ENCODE results near the gene ASTN2. TPM values are rescaled to one million over a fixed set of nuclear protein-coding genes. Genes with fewer than 3 reads are reported as not detected.

The ASTN2 gene
- total RNA-seq, 4 donors from 2014 or later = 0.94 to 5.6 (median 3.7) TPM

- Histone ChIP-seq H3K36me3 (no peaks in the 10 kb centered on the region), H3K9me3 (no peaks in the 10 kb centered on the region), H3K4me3 (replicated peaks in 1 of 3) (no peak overlapping the region), H3K27ac (no peak overlapping the region), H3K4me1 (no peaks in the 10 kb centered on the region), H3K27me3 (no peaks in the 10 kb centered on the region)
- TF ChIP-seq CTCF (IDR thresholded peaks at IDR 0.05) (no peak), POLR2A (IDR thresholded peaks at IDR 0.05) (no peak)
- 94 to 98% methylated on average over 3 of the region's 3 CpGs for WGBS, 2 donors
- intact Hi-C loops (cut with DNase I) = no loop called here
- DNase-seq = no peak
Observed at GRCh38 chr9:116721411-116721810, 693.4 kb downstream of the ASTN2 start.

- Histone ChIP-seq H3K4me1 (no peaks in the 10 kb centered on the region), H3K36me3 (no peaks in the 10 kb centered on the region), H3K4me3 (replicated peaks in 1 of 3) (no peak overlapping the region), H3K9me3 (no peaks in the 10 kb centered on the region), H3K27me3 (no peaks in the 10 kb centered on the region), H3K27ac (no peak overlapping the region)
- no peak for TF ChIP-seq CTCF (IDR thresholded peaks at IDR 0.05)
- no peak for TF ChIP-seq POLR2A (IDR thresholded peaks at IDR 0.05)
- intact Hi-C loops (cut with DNase I) = no loop called here
- 70 to 86% methylated on average over 2 of the region's 2 CpGs for WGBS, 2 donors
- DNase-seq = no peak
Observed at GRCh38 chr9:116720111-116720510, 694.7 kb downstream of the ASTN2 start.

- H3K4me1 ChIP-seq = no peaks in the 10 kb centered on the region
- WGBS, 2 donors = 90 to 91% methylated on average over 4 of the region's 4 CpGs
- intact Hi-C loops (cut with DNase I) = no loop called here
Observed at GRCh38 chr9:116718111-116718510, 696.7 kb downstream of the ASTN2 start.

GRCh38 chr9:116717150-116717549 is 697.7 kb downstream of the ASTN2 start:
- Histone ChIP-seq H3K27ac (no peak overlapping the region), H3K27me3 (no peaks in the 10 kb centered on the region), H3K4me3 (replicated peaks in 1 of 3) (no peak overlapping the region), H3K36me3 (no peaks in the 10 kb centered on the region), H3K9me3 (no peaks in the 10 kb centered on the region), H3K4me1 (no peaks in the 10 kb centered on the region)
- intact Hi-C loops (cut with DNase I) = no loop called here
- DNase-seq = no peak
- TF ChIP-seq POLR2A (IDR thresholded peaks at IDR 0.05) (no peak), CTCF (IDR thresholded peaks at IDR 0.05) (no peak)
- 27 to 42% methylated on average over 7 of the region's 7 CpGs for WGBS, 2 donors

More at GRCh38 chr9:116718111-116718510, 696.7 kb downstream of the ASTN2 start:
- TF ChIP-seq POLR2A (IDR thresholded peaks at IDR 0.05) = no peak
- TF ChIP-seq CTCF (IDR thresholded peaks at IDR 0.05) = no peak
- Histone ChIP-seq H3K9me3 (no peaks in the 10 kb centered on the region), H3K36me3 (no peaks in the 10 kb centered on the region), H3K4me3 (replicated peaks in 1 of 3) (no peak overlapping the region), H3K27ac (no peak overlapping the region), H3K27me3 (no peaks in the 10 kb centered on the region)
- no peak for DNase-seq

- H3K27ac ChIP-seq = no peak overlapping the region
- no peak for DNase-seq
- no peaks in the 10 kb centered on the region for H3K27me3 ChIP-seq
- TF ChIP-seq POLR2A (IDR thresholded peaks at IDR 0.05) (no peak), CTCF (IDR thresholded peaks at IDR 0.05) (no peak)
- H3K9me3 ChIP-seq = no peaks in the 10 kb centered on the region
- H3K4me3 ChIP-seq (replicated peaks in 1 of 3) = no peak overlapping the region
- no peaks in the 10 kb centered on the region for H3K36me3 ChIP-seq
- intact Hi-C loops (cut with DNase I) = no loop called here
- no peaks in the 10 kb centered on the region for H3K4me1 ChIP-seq
Observed at GRCh38 chr9:116716438-116716837, 698.4 kb downstream of the ASTN2 start.

Measured in thyroid gland (tissue), 4 donors.